PC-9 (cell line): ENCODE measurements around the gene SERPINF2.

Source experiments
- EZH2 ChIP-seq: fragments of 200-600 bp; sonication (generic); IDR thresholded peaks from 2 replicates; pipeline ENCODE4 v1.8.0; 2017; ENCODE audit warnings: antibody characterized with exemption, low read depth
- TF ChIP-seq, protein P1 (sequence below): fragments of 200-600 bp; sonication (generic); conservative IDR thresholded peaks from 2 replicates; pipeline ENCODE4 v1.6.1; 2017; ENCODE audit warnings: mixed run types, antibody characterized with exemption, mild to moderate bottlenecking, moderate library complexity

DNA sequence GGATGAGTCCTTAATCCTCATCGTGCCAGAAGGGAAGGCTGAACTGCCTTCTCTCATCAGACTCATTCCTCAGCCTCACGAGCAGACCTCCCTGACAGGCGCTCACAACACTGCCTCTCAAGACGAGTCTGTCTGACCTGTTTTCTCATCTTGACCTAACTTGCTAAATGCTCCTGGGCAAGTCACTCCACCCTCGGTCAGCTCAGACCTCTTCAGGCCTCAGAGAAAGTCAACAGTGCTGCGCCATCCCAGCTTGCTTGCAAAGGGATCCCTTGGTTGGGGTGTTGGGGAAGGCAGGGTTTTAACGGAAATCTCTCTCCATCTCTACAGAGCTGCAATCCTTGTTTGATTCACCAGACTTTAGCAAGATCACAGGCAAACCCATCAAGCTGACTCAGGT is 34.2 kb downstream of the SERPINF2 start:
- TF ChIP-seq, protein P1, sequence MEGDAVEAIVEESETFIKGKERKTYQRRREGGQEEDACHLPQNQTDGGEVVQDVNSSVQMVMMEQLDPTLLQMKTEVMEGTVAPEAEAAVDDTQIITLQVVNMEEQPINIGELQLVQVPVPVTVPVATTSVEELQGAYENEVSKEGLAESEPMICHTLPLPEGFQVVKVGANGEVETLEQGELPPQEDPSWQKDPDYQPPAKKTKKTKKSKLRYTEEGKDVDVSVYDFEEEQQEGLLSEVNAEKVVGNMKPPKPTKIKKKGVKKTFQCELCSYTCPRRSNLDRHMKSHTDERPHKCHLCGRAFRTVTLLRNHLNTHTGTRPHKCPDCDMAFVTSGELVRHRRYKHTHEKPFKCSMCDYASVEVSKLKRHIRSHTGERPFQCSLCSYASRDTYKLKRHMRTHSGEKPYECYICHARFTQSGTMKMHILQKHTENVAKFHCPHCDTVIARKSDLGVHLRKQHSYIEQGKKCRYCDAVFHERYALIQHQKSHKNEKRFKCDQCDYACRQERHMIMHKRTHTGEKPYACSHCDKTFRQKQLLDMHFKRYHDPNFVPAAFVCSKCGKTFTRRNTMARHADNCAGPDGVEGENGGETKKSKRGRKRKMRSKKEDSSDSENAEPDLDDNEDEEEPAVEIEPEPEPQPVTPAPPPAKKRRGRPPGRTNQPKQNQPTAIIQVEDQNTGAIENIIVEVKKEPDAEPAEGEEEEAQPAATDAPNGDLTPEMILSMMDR: no peak
- no peak for TF ChIP-seq EZH2
